HG03521 (cell line): Measurements from ENCODE around the gene C1orf116.

Source experiments
- ATAC-seq: cut with Tn5 transposase; IDR thresholded peaks from one replicate; pipeline ENCODE4 v1.9.1; 2021; ENCODE audit warnings: mild to moderate bottlenecking, moderate library complexity; ENCODE audit not compliant: unreplicated experiment

Gene C1orf116

GRCh38 chr1:207001492-207002245 lies 30.9 kb downstream of the C1orf116 start:
- ATAC-seq, result no peak

GRCh38 chr1:207000651-207001291 lies 31.8 kb downstream of the C1orf116 start:
- ATAC-seq, result no peak

GRCh38 chr1:206998816-206999215 lies 33.7 kb downstream of the C1orf116 start:
- ATAC-seq, result no peak

- no peak for ATAC-seq
Measured at GRCh38 chr1:206992790-206993189, 39.8 kb downstream of the C1orf116 start.

GRCh38 chr1:206987873-206988272 lies 44.7 kb downstream of the C1orf116 start:
- no peak for ATAC-seq

- ATAC-seq, result no peak
Measured at GRCh38 chr1:206986885-206987284, 45.7 kb downstream of the C1orf116 start.

- ATAC-seq, result no peak
Measured at GRCh38 chr1:206986402-206986801, 46.2 kb downstream of the C1orf116 start.

GRCh38 chr1:206985162-206985749 lies 47.3 kb downstream of the C1orf116 start:
- ATAC-seq, result no peak

GRCh38 chr1:206982216-206982615 lies 50.3 kb downstream of the C1orf116 start:
- no peak for ATAC-seq

- no peak for ATAC-seq
Measured at GRCh38 chr1:206979379-206980043, 53.0 kb downstream of the C1orf116 start.

GRCh38 chr1:206978259-206978658 lies 54.3 kb downstream of the C1orf116 start:
- ATAC-seq, result no peak

GRCh38 chr1:206975306-206975705 lies 57.2 kb downstream of the C1orf116 start:
- ATAC-seq, result no peak

- no peak for ATAC-seq
Measured at GRCh38 chr1:206974140-206974539, 58.4 kb downstream of the C1orf116 start.

GRCh38 chr1:206972728-206973127 lies 59.8 kb downstream of the C1orf116 start:
- ATAC-seq, result no peak

GRCh38 chr1:206971029-206971655 lies 61.4 kb downstream of the C1orf116 start:
- peak; percentile 44 for ATAC-seq

GRCh38 chr1:206970446-206970845 lies 62.1 kb downstream of the C1orf116 start, which contains the start of gene FCAMR:
FCAMR (minus strand) TSS chr1:206970460; CDS start chr1:206970125, 335 bp downstream.
- no peak for ATAC-seq

GRCh38 chr1:206969090-206969489 lies 63.5 kb downstream of the C1orf116 start:
- no peak for ATAC-seq
